ENCODE measurements around the gene SEC23B. TPM values are rescaled to one million over a fixed set of nuclear protein-coding genes. Genes with fewer than 3 reads are reported as not detected.

Gene SEC23B
- total and polyA plus RNA-seq, 2 of the 13 experiments (the other 11 are each of a cell fraction or from before 2014, with no cell fraction given), result 114 to 120 TPM

- TF ChIP-seq FOXM1 (CRISPR knock-in tag; IDR thresholded peaks at IDR 0.05), result no peak
- TF ChIP-seq ZMAT3 (CRISPR knock-in tag; conservative IDR thresholded peaks at IDR 0.05), result peak; percentile 97
- TF ChIP-seq ATF7 (IDR thresholded peaks at IDR 0.05), result no peak
- TF ChIP-seq ATF7 (CRISPR knock-in tag; IDR thresholded peaks at IDR 0.05), result peak; percentile 62; the same call in 1 of the 2 replicates
- TF ChIP-seq SCMH1 (CRISPR knock-in tag; IDR thresholded peaks at IDR 0.05; ENCODE audit: borderline replicate concordance), result no peak
- TF ChIP-seq MZF1 (CRISPR knock-in tag; IDR thresholded peaks at IDR 0.05; ENCODE audit: borderline replicate concordance), result peak; percentile 60; the same call in 1 of the 2 replicates
- peak; percentile 64; the same call in 1 of the 2 replicates for TF ChIP-seq KDM1A (CRISPR knock-in tag; IDR thresholded peaks at IDR 0.05)
- peak; percentile 73; the same call in 1 of the 2 replicates for TF ChIP-seq TFAP4 (IDR thresholded peaks at IDR 0.05; ENCODE audit: borderline replicate concordance, low read depth)
- TF ChIP-seq HNRNPUL1 (IDR thresholded peaks at IDR 0.05; ENCODE audit: low read depth, low read length), result no peak
- TF ChIP-seq MIER3 (CRISPR knock-in tag; IDR thresholded peaks at IDR 0.05; ENCODE audit: borderline replicate concordance), result peak; percentile 74
- TF ChIP-seq GPN1 (CRISPR knock-in tag; IDR thresholded peaks at IDR 0.05; ENCODE audit: borderline replicate concordance), result peak; percentile 90
- peak; percentile 70; the same call in 1 of the 2 replicates for TF ChIP-seq ZNF790 (CRISPR knock-in tag; IDR thresholded peaks at IDR 0.05; ENCODE audit: borderline replicate concordance)
- no peak for TF ChIP-seq ZNF260 (CRISPR knock-in tag; IDR thresholded peaks at IDR 0.05; ENCODE audit: borderline replicate concordance, low read depth)
- peak; percentile 98 for TF ChIP-seq ELF1 (CRISPR knock-in tag; IDR thresholded peaks at IDR 0.05)
- TF ChIP-seq STAG1 (CRISPR knock-in tag; IDR thresholded peaks at IDR 0.05), result no peak
- no peak for TF ChIP-seq RERE (CRISPR knock-in tag; IDR thresholded peaks at IDR 0.05; ENCODE audit: low read depth)
- 0 out of 2 replicates have a peak, but pooled peaks have one; percentile 20 for TF ChIP-seq ZSCAN9 (CRISPR knock-in tag; IDR thresholded peaks at IDR 0.05; ENCODE audit: borderline replicate concordance)
- TF ChIP-seq, protein P1, sequence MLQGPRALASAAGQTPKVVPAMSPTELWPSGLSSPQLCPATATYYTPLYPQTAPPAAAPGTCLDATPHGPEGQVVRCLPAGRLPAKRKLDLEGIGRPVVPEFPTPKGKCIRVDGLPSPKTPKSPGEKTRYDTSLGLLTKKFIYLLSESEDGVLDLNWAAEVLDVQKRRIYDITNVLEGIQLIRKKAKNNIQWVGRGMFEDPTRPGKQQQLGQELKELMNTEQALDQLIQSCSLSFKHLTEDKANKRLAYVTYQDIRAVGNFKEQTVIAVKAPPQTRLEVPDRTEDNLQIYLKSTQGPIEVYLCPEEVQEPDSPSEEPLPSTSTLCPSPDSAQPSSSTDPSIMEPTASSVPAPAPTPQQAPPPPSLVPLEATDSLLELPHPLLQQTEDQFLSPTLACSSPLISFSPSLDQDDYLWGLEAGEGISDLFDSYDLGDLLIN (CRISPR knock-in tag; IDR thresholded peaks at IDR 0.05; ENCODE audit: borderline replicate concordance), result peak; percentile 69; the same call in 1 of the 2 replicates
- TF ChIP-seq TARDBP (CRISPR knock-in tag; IDR thresholded peaks at IDR 0.05), result peak; percentile 81
- TF ChIP-seq SRSF1 (optimal IDR thresholded peaks at IDR 0.05; ENCODE audit: low read depth, low read length), result no peak
- TF ChIP-seq, protein P2, sequence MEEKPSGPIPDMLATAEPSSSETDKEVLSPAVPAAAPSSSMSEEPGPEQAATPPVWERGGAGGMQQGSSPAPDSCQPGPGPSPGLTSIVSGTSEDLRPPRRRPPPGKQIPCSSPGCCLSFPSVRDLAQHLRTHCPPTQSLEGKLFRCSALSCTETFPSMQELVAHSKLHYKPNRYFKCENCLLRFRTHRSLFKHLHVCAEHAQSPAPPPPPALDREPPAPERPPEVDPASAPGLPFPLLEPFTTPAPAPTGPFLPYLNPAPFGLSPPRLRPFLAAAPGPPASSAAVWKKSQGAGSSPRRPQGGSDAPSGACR (CRISPR knock-in tag; IDR thresholded peaks at IDR 0.05), result peak; percentile 90
- peak; percentile 94 for TF ChIP-seq ZNF335 (CRISPR knock-in tag; IDR thresholded peaks at IDR 0.05)
These were observed 59.4 kb downstream of the SEC23B start, which contains the start of gene SMIM26 (continued) for GRCh38 chr20:18566892-18567738.
